ENCODE measurements around the gene CMSS1. TPM values are rescaled to one million over a fixed set of nuclear protein-coding genes. Genes with fewer than 3 reads are reported as not detected.

The CMSS1 gene
- total RNA-seq, 1 experiment from 2014 or later, result 98.6 TPM

GRCh38 chr3:99899603-99900002 lies 81.9 kb downstream of the CMSS1 start:
- POLR2A ChIA-PET (ENCODE audit: low non-redundant PET), result no interaction called here
- no peaks in the 10 kb centered on the region for H3K9me3 ChIP-seq (ENCODE audit: low read depth, low read length, poor library complexity, severe bottlenecking)
- TF ChIP-seq CTCF (conservative IDR thresholded peaks at IDR 0.05; ENCODE audit: low read depth, low read length), result no peak
- TF ChIP-seq EZH2 (IDR thresholded peaks at IDR 0.05; ENCODE audit: borderline replicate concordance, low read depth, low read length, poor library complexity, severe bottlenecking), result no peak
- no peaks in the 10 kb centered on the region for H3K36me3 ChIP-seq (ENCODE audit: insufficient read depth, low read length, poor library complexity, severe bottlenecking)
- BruUV-seq (replicated peaks), result no TSS peak
- H3K27ac ChIP-seq (ENCODE audit: low read depth, low read length, poor library complexity, severe bottlenecking), result no peak overlapping the region
- peaks cover 49% of the 10 kb centered on the region for H3K4me1 ChIP-seq (ENCODE audit: insufficient read depth, low read length, poor library complexity, severe bottlenecking)
- CTCF ChIA-PET, result no interaction called here
- intact Hi-C loops (cut with micrococcal nuclease; ENCODE audit: unreplicated experiment), result no loop called here
- no peak overlapping the region for H3K4me3 ChIP-seq (ENCODE audit: low read depth, low read length, poor library complexity, severe bottlenecking)
- no peaks in the 10 kb centered on the region for H3K27me3 ChIP-seq (replicated peaks; ENCODE audit: insufficient read depth, low read depth, low read length, poor library complexity)
- no peak for DNase-seq (ENCODE audit: low spot score)

- POLR2A ChIA-PET (ENCODE audit: low non-redundant PET), result no interaction called here
- intact Hi-C loops (cut with micrococcal nuclease; ENCODE audit: unreplicated experiment), result no loop called here
These were observed 82.6 kb downstream of the CMSS1 start for GRCh38 chr3:99900248-99900647.

GRCh38 chr3:99901200-99901926 lies 83.7 kb downstream of the CMSS1 start:
- TF ChIP-seq CTCF (conservative IDR thresholded peaks at IDR 0.05; ENCODE audit: low read depth, low read length) (no peak), EZH2 (IDR thresholded peaks at IDR 0.05; ENCODE audit: borderline replicate concordance, low read depth, low read length, poor library complexity, severe bottlenecking) (no peak)
- BruUV-seq (replicated peaks), result no TSS peak
- Histone ChIP-seq H3K36me3 (ENCODE audit: insufficient read depth, low read length, poor library complexity, severe bottlenecking) (no peaks in the 10 kb centered on the region), H3K27ac (ENCODE audit: low read depth, low read length, poor library complexity, severe bottlenecking) (no peak overlapping the region), H3K9me3 (ENCODE audit: low read depth, low read length, poor library complexity, severe bottlenecking) (no peaks in the 10 kb centered on the region), H3K4me1 (ENCODE audit: insufficient read depth, low read length, poor library complexity, severe bottlenecking) (peaks cover 34% of the 10 kb centered on the region), H3K27me3 (replicated peaks; ENCODE audit: insufficient read depth, low read depth, low read length, poor library complexity) (no peaks in the 10 kb centered on the region), H3K4me3 (ENCODE audit: low read depth, low read length, poor library complexity, severe bottlenecking) (no peak overlapping the region)
- ChIA-PET CTCF (interaction anchor here (0.5 kb wide), 1 partner anchor 353 kb away, joined by 4 read pairs; no protein-coding TSS in a partner anchor), POLR2A (ENCODE audit: low non-redundant PET) (interaction anchor here (0.6 kb wide), 1 partner anchor 19 kb away, joined by 4 read pairs; no protein-coding TSS in a partner anchor)
- intact Hi-C loops (cut with micrococcal nuclease; ENCODE audit: unreplicated experiment), result no loop called here
- peak; percentile 71 for DNase-seq (ENCODE audit: low spot score)

More at GRCh38 chr3:99900248-99900647, 82.6 kb downstream of the CMSS1 start:
- H3K4me1 ChIP-seq (ENCODE audit: insufficient read depth, low read length, poor library complexity, severe bottlenecking), result peaks cover 46% of the 10 kb centered on the region
- no peak for DNase-seq (ENCODE audit: low spot score)
- no peak overlapping the region for H3K4me3 ChIP-seq (ENCODE audit: low read depth, low read length, poor library complexity, severe bottlenecking)
- CTCF ChIA-PET, result no interaction called here
- no peaks in the 10 kb centered on the region for H3K27me3 ChIP-seq (replicated peaks; ENCODE audit: insufficient read depth, low read depth, low read length, poor library complexity)
- BruUV-seq (replicated peaks), result no TSS peak
- H3K9me3 ChIP-seq (ENCODE audit: low read depth, low read length, poor library complexity, severe bottlenecking), result no peaks in the 10 kb centered on the region
- no peaks in the 10 kb centered on the region for H3K36me3 ChIP-seq (ENCODE audit: insufficient read depth, low read length, poor library complexity, severe bottlenecking)
- TF ChIP-seq CTCF (conservative IDR thresholded peaks at IDR 0.05; ENCODE audit: low read depth, low read length), result no peak
- TF ChIP-seq EZH2 (IDR thresholded peaks at IDR 0.05; ENCODE audit: borderline replicate concordance, low read depth, low read length, poor library complexity, severe bottlenecking), result no peak
- no peak overlapping the region for H3K27ac ChIP-seq (ENCODE audit: low read depth, low read length, poor library complexity, severe bottlenecking)

All from A673 (cell line).